Measurements from ENCODE around the gene OR7A5.
"Not testable (repeated sequence)": the region's sequence is repeated elsewhere in the genome, so short reads cannot be mapped to it uniquely, and the experiment has no call there.

The OR7A5 gene

GRCh38 chr19:14835011-14835410, at the start of gene OR7A5, which contains the start of gene OR7C1:
TSS of gene OR7A5 (minus strand) at chr19:14835185. CDS start at chr19:14828241, 6,944 bp downstream.
TSS of gene OR7C1 (minus strand) at chr19:14835185. CDS start at chr19:14800136, 35,049 bp downstream.
- DNase-seq, result no peak

GRCh38 chr19:14871619-14872230, 36.7 kb upstream of the OR7A5 start:
- DNase-seq, result no peak

- DNase-seq, result no peak
Observed at GRCh38 chr19:14868497-14868896, 33.5 kb upstream of the OR7A5 start.

- DNase-seq, result no peak
Observed at GRCh38 chr19:14848822-14849221, 13.8 kb upstream of the OR7A5 start, which contains the start of gene OR7A10. TSS of gene OR7A10 (minus strand) at chr19:14848922. CDS start at chr19:14841877, 7,045 bp downstream.

GRCh38 chr19:14843578-14843977, 8.6 kb upstream of the OR7A5 start:
- no peak for DNase-seq

GRCh38 chr19:14843169-14843568, 8.2 kb upstream of the OR7A5 start:
- no peak for DNase-seq

- DNase-seq, result no peak
Observed at GRCh38 chr19:14840206-14840605, 5.2 kb upstream of the OR7A5 start.

GRCh38 chr19:14837391-14837790, 2.4 kb upstream of the OR7A5 start:
- no peak for DNase-seq

GRCh38 chr19:14830702-14831101, 4.3 kb downstream of the OR7A5 start:
- DNase-seq, result no peak

GRCh38 chr19:14826006-14826405, 9.0 kb downstream of the OR7A5 start:
- DNase-seq, result no peak

- DNase-seq, result no peak
Observed at GRCh38 chr19:14821937-14822336, 13.0 kb downstream of the OR7A5 start.

- no peak for DNase-seq
Observed at GRCh38 chr19:14818588-14818987, 16.4 kb downstream of the OR7A5 start.

- DNase-seq, result no peak
Observed at GRCh38 chr19:14817052-14817451, 17.9 kb downstream of the OR7A5 start.

GRCh38 chr19:14814982-14815652, 19.9 kb downstream of the OR7A5 start:
- no peak for DNase-seq

- DNase-seq, result no peak
Observed at GRCh38 chr19:14809272-14810057, 25.5 kb downstream of the OR7A5 start.

- no peak for DNase-seq
Observed at GRCh38 chr19:14804765-14805164, 30.2 kb downstream of the OR7A5 start.

- no peak for DNase-seq
Observed at GRCh38 chr19:14798760-14799159, 36.2 kb downstream of the OR7A5 start.

GRCh38 chr19:14796021-14796420, 39.0 kb downstream of the OR7A5 start:
- no peak for DNase-seq

GRCh38 chr19:14795078-14795721, 39.8 kb downstream of the OR7A5 start:
- no peak for DNase-seq

- not testable (repeated sequence) for DNase-seq
Observed at GRCh38 chr19:14792250-14792649, 42.7 kb downstream of the OR7A5 start.

GRCh38 chr19:14786421-14786851, 48.5 kb downstream of the OR7A5 start:
- no peak for DNase-seq

- not testable (repeated sequence) for DNase-seq
Observed at GRCh38 chr19:14785102-14785793, 49.7 kb downstream of the OR7A5 start.

- DNase-seq, result not testable (repeated sequence)
Observed at GRCh38 chr19:14784730-14785101, 50.3 kb downstream of the OR7A5 start.
